ENCODE data around the gene MAPK10.

The MAPK10 gene

GRCh38 chr4:86099348-86099747, 260.5 kb downstream of the MAPK10 start:
- H3K9ac ChIP-seq (ENCODE audit: low read depth, low read length, poor library complexity, severe bottlenecking) = no peak overlapping the region
- no peaks in the 10 kb centered on the region for H3K9me3 ChIP-seq (ENCODE audit: insufficient read depth, low read depth, low read length)
- 0 out of 2 replicates have a peak overlapping the region, but pooled peaks have one; percentile 15 for H2AFZ ChIP-seq (ENCODE audit: low read length)
- H3F3A ChIP-seq (ENCODE audit: low read depth) = no peaks in the 10 kb centered on the region
- H3K79me2 ChIP-seq (ENCODE audit: insufficient read depth, low read length) = no peaks in the 10 kb centered on the region
- H3K36me3 ChIP-seq (ENCODE audit: insufficient read depth, low read length) = no peaks in the 10 kb centered on the region
- no peak overlapping the region for H3K4me2 ChIP-seq (ENCODE audit: low read depth, low read length, poor library complexity, severe bottlenecking)
- H4K20me1 ChIP-seq (ENCODE audit: insufficient read depth, low read length, poor library complexity, severe bottlenecking) = no peaks in the 10 kb centered on the region
- no peak overlapping the region for H3K4me3 ChIP-seq (ENCODE audit: low read length, poor library complexity, severe bottlenecking)
- H3K9me2 ChIP-seq (replicated peaks; ENCODE audit: low read depth, low read length) = no peaks in the 10 kb centered on the region
- no peaks in the 10 kb centered on the region for H3K4me1 ChIP-seq (ENCODE audit: insufficient read depth, low read length, poor library complexity, severe bottlenecking)
- no peaks in the 10 kb centered on the region for H3K27me3 ChIP-seq (ENCODE audit: insufficient read depth, low read length, poor library complexity, severe bottlenecking)
- TF ChIP-seq EZH2phosphoT487 (IDR thresholded peaks at IDR 0.05; ENCODE audit: borderline replicate concordance) (no peak), CTCF (conservative IDR thresholded peaks at IDR 0.05; ENCODE audit: low read length) (no peak)

GRCh38 chr4:86098691-86099090, 261.2 kb downstream of the MAPK10 start:
- Histone ChIP-seq H3K9me2 (replicated peaks; ENCODE audit: low read depth, low read length) (no peaks in the 10 kb centered on the region), H4K20me1 (ENCODE audit: insufficient read depth, low read length, poor library complexity, severe bottlenecking) (no peaks in the 10 kb centered on the region), H3K36me3 (ENCODE audit: insufficient read depth, low read length) (no peaks in the 10 kb centered on the region), H3K4me3 (ENCODE audit: low read length, poor library complexity, severe bottlenecking) (no peak overlapping the region), H3F3A (ENCODE audit: low read depth) (no peaks in the 10 kb centered on the region), H3K9me3 (ENCODE audit: insufficient read depth, low read depth, low read length) (no peaks in the 10 kb centered on the region), H3K27me3 (ENCODE audit: insufficient read depth, low read length, poor library complexity, severe bottlenecking) (no peaks in the 10 kb centered on the region), H3K4me2 (ENCODE audit: low read depth, low read length, poor library complexity, severe bottlenecking) (no peak overlapping the region), H3K9ac (ENCODE audit: low read depth, low read length, poor library complexity, severe bottlenecking) (no peak overlapping the region), H3K79me2 (ENCODE audit: insufficient read depth, low read length) (no peaks in the 10 kb centered on the region), H2AFZ (ENCODE audit: low read length) (0 out of 2 replicates have a peak overlapping the region, but pooled peaks have one; percentile 6), H3K4me1 (ENCODE audit: insufficient read depth, low read length, poor library complexity, severe bottlenecking) (no peaks in the 10 kb centered on the region)
- peak; percentile 20; the same call in 1 of the 2 replicates for TF ChIP-seq CTCF (conservative IDR thresholded peaks at IDR 0.05; ENCODE audit: low read length)
- TF ChIP-seq EZH2phosphoT487 (IDR thresholded peaks at IDR 0.05; ENCODE audit: borderline replicate concordance) = no peak

- no peaks in the 10 kb centered on the region for H3K79me2 ChIP-seq (ENCODE audit: insufficient read depth, low read length)
- H3F3A ChIP-seq (ENCODE audit: low read depth) = no peaks in the 10 kb centered on the region
- no peak for TF ChIP-seq CTCF (conservative IDR thresholded peaks at IDR 0.05; ENCODE audit: low read length)
- H3K9ac ChIP-seq (ENCODE audit: low read depth, low read length, poor library complexity, severe bottlenecking) = no peak overlapping the region
- no peaks in the 10 kb centered on the region for H3K36me3 ChIP-seq (ENCODE audit: insufficient read depth, low read length)
- H3K4me3 ChIP-seq (ENCODE audit: low read length, poor library complexity, severe bottlenecking) = no peak overlapping the region
- H3K4me2 ChIP-seq (ENCODE audit: low read depth, low read length, poor library complexity, severe bottlenecking) = no peak overlapping the region
- H3K27me3 ChIP-seq (ENCODE audit: insufficient read depth, low read length, poor library complexity, severe bottlenecking) = no peaks in the 10 kb centered on the region
- no peaks in the 10 kb centered on the region for H4K20me1 ChIP-seq (ENCODE audit: insufficient read depth, low read length, poor library complexity, severe bottlenecking)
- H3K4me1 ChIP-seq (ENCODE audit: insufficient read depth, low read length, poor library complexity, severe bottlenecking) = no peaks in the 10 kb centered on the region
- H3K9me2 ChIP-seq (replicated peaks; ENCODE audit: low read depth, low read length) = no peaks in the 10 kb centered on the region
- H3K9me3 ChIP-seq (ENCODE audit: insufficient read depth, low read depth, low read length) = no peaks in the 10 kb centered on the region
- no peak overlapping the region for H2AFZ ChIP-seq (ENCODE audit: low read length)
These were observed 263.5 kb downstream of the MAPK10 start for GRCh38 chr4:86096373-86096772.

Measured in Loucy (cell line).